ENCODE data around the gene MGAT1.

The MGAT1 gene

GRCh38 chr5:180775624-180776023 is 27.0 kb downstream of the MGAT1 start:
- Histone ChIP-seq H2BK15ac (ENCODE audit: low read depth, poor library complexity, severe bottlenecking) (no peak overlapping the region), H2AK5ac (ENCODE audit: low read length, severe bottlenecking) (no peak overlapping the region), H3K4ac (ENCODE audit: low read depth in 1 of 2, low read length in 2 of 2) (no peak overlapping the region), H3K23ac (ENCODE audit: low read length in 2 of 2) (no peak overlapping the region), H2BK5ac (ENCODE audit: low read depth, low read length, poor library complexity, severe bottlenecking) (no peak overlapping the region), H3K27me3 (ENCODE audit: control insufficient read depth in 1 of 2, insufficient read depth in 1 of 2, low read length in 2 of 2) (no peaks in the 10 kb centered on the region), H3K36me3 (ENCODE audit: control insufficient read depth in 1 of 2, insufficient read depth in 2 of 2, low read depth in 1 of 2, low read length in 2 of 2) (no peaks in the 10 kb centered on the region), H3K9ac (ENCODE audit: low read length) (no peak overlapping the region), H3K18ac (ENCODE audit: low read depth in 1 of 2, low read length in 2 of 2) (no peak overlapping the region), H2BK120ac (ENCODE audit: low read depth, low read length) (no peak overlapping the region), H3K14ac (ENCODE audit: low read length in 2 of 2) (no peak overlapping the region), H2AFZ (ENCODE audit: low read depth, low read length) (no peak overlapping the region), H3K4me3 (ENCODE audit: insufficient read depth in 1 of 2, low read depth in 1 of 2, low read length in 2 of 2) (no peak overlapping the region), H2BK12ac (ENCODE audit: low read length in 2 of 2) (no peak overlapping the region), H3K4me2 (ENCODE audit: low read length, poor library complexity, severe bottlenecking) (no peak overlapping the region), H3K27ac (ENCODE audit: low read length, poor library complexity, severe bottlenecking) (no peak overlapping the region), H4K8ac (ENCODE audit: low read length) (no peak overlapping the region), H4K91ac (ENCODE audit: low read length) (no peak overlapping the region), H3K4me1 (ENCODE audit: control insufficient read depth, insufficient read depth, low read depth, low read length) (no peaks in the 10 kb centered on the region), H3K79me1 (replicated peaks; ENCODE audit: low read length, poor library complexity, severe bottlenecking) (no peaks in the 10 kb centered on the region), H3K9me3 (ENCODE audit: control insufficient read depth, low read length) (peaks cover 15% of the 10 kb centered on the region)
- WGBS, result 88% methylated on average over 5 of the region's 7 CpGs
- no peak for DNase-seq

- H4K91ac ChIP-seq (ENCODE audit: low read length), result no peak overlapping the region
- H4K8ac ChIP-seq (ENCODE audit: low read length), result no peak overlapping the region
- no peaks in the 10 kb centered on the region for H3K36me3 ChIP-seq (ENCODE audit: control insufficient read depth in 1 of 2, insufficient read depth in 2 of 2, low read depth in 1 of 2, low read length in 2 of 2)
- no peak overlapping the region for H2BK120ac ChIP-seq (ENCODE audit: low read depth, low read length)
- H2BK5ac ChIP-seq (ENCODE audit: low read depth, low read length, poor library complexity, severe bottlenecking), result no peak overlapping the region
- no peak overlapping the region for H2AFZ ChIP-seq (ENCODE audit: low read depth, low read length)
- H3K14ac ChIP-seq (ENCODE audit: low read length in 2 of 2), result no peak overlapping the region
- no peak overlapping the region for H3K4me2 ChIP-seq (ENCODE audit: low read length, poor library complexity, severe bottlenecking)
- no peaks in the 10 kb centered on the region for H3K4me1 ChIP-seq (ENCODE audit: control insufficient read depth, insufficient read depth, low read depth, low read length)
- H3K18ac ChIP-seq (ENCODE audit: low read depth in 1 of 2, low read length in 2 of 2), result no peak overlapping the region
- H3K79me1 ChIP-seq (replicated peaks; ENCODE audit: low read length, poor library complexity, severe bottlenecking), result no peaks in the 10 kb centered on the region
- no peak overlapping the region for H3K27ac ChIP-seq (ENCODE audit: low read length, poor library complexity, severe bottlenecking)
- H3K23ac ChIP-seq (ENCODE audit: low read length in 2 of 2), result no peak overlapping the region
- H2BK12ac ChIP-seq (ENCODE audit: low read length in 2 of 2), result no peak overlapping the region
- no peak overlapping the region for H2BK15ac ChIP-seq (ENCODE audit: low read depth, poor library complexity, severe bottlenecking)
- DNase-seq, result no peak
- H3K9ac ChIP-seq (ENCODE audit: low read length), result no peak overlapping the region
- H3K4me3 ChIP-seq (ENCODE audit: insufficient read depth in 1 of 2, low read depth in 1 of 2, low read length in 2 of 2), result no peak overlapping the region
- H3K4ac ChIP-seq (ENCODE audit: low read depth in 1 of 2, low read length in 2 of 2), result no peak overlapping the region
- H2AK5ac ChIP-seq (ENCODE audit: low read length, severe bottlenecking), result no peak overlapping the region
- H3K9me3 ChIP-seq (ENCODE audit: control insufficient read depth, low read length), result peaks cover 15% of the 10 kb centered on the region
- no peaks in the 10 kb centered on the region for H3K27me3 ChIP-seq (ENCODE audit: control insufficient read depth in 1 of 2, insufficient read depth in 1 of 2, low read length in 2 of 2)
Measured at GRCh38 chr5:180771839-180772238, 30.8 kb downstream of the MGAT1 start.

GRCh38 chr5:180769821-180770220 is 32.8 kb downstream of the MGAT1 start:
- H2BK120ac ChIP-seq (ENCODE audit: low read depth, low read length), result no peak overlapping the region
- H3K9ac ChIP-seq (ENCODE audit: low read length), result no peak overlapping the region
- 83% methylated on average over 1 of the region's 3 CpGs for WGBS
- no peak overlapping the region for H4K8ac ChIP-seq (ENCODE audit: low read length)
- H3K14ac ChIP-seq (ENCODE audit: low read length in 2 of 2), result no peak overlapping the region
- no peak overlapping the region for H2BK12ac ChIP-seq (ENCODE audit: low read length in 2 of 2)
- no peak overlapping the region for H3K4me3 ChIP-seq (ENCODE audit: insufficient read depth in 1 of 2, low read depth in 1 of 2, low read length in 2 of 2)
- H3K4me2 ChIP-seq (ENCODE audit: low read length, poor library complexity, severe bottlenecking), result no peak overlapping the region
- no peak overlapping the region for H3K4ac ChIP-seq (ENCODE audit: low read depth in 1 of 2, low read length in 2 of 2)
- H2BK15ac ChIP-seq (ENCODE audit: low read depth, poor library complexity, severe bottlenecking), result no peak overlapping the region
- H3K23ac ChIP-seq (ENCODE audit: low read length in 2 of 2), result no peak overlapping the region
- no peaks in the 10 kb centered on the region for H3K27me3 ChIP-seq (ENCODE audit: control insufficient read depth in 1 of 2, insufficient read depth in 1 of 2, low read length in 2 of 2)
- H2AK5ac ChIP-seq (ENCODE audit: low read length, severe bottlenecking), result no peak overlapping the region
- H3K79me1 ChIP-seq (replicated peaks; ENCODE audit: low read length, poor library complexity, severe bottlenecking), result no peaks in the 10 kb centered on the region
- no peaks in the 10 kb centered on the region for H3K4me1 ChIP-seq (ENCODE audit: control insufficient read depth, insufficient read depth, low read depth, low read length)
- H3K18ac ChIP-seq (ENCODE audit: low read depth in 1 of 2, low read length in 2 of 2), result no peak overlapping the region
- H3K9me3 ChIP-seq (ENCODE audit: control insufficient read depth, low read length), result peaks cover 19% of the 10 kb centered on the region
- no peak for DNase-seq
- no peak overlapping the region for H2BK5ac ChIP-seq (ENCODE audit: low read depth, low read length, poor library complexity, severe bottlenecking)
- no peak overlapping the region for H3K27ac ChIP-seq (ENCODE audit: low read length, poor library complexity, severe bottlenecking)
- no peak overlapping the region for H4K91ac ChIP-seq (ENCODE audit: low read length)
- no peak overlapping the region for H2AFZ ChIP-seq (ENCODE audit: low read depth, low read length)
- H3K36me3 ChIP-seq (ENCODE audit: control insufficient read depth in 1 of 2, insufficient read depth in 2 of 2, low read depth in 1 of 2, low read length in 2 of 2), result no peaks in the 10 kb centered on the region

GRCh38 chr5:180755601-180756000 is 47.0 kb downstream of the MGAT1 start:
- WGBS, result no CpG with 5 or more reads among the region's 2 CpGs
- H2BK15ac ChIP-seq (ENCODE audit: low read depth, poor library complexity, severe bottlenecking), result no peak overlapping the region
- H3K9me3 ChIP-seq (ENCODE audit: control insufficient read depth, low read length), result peaks cover 20% of the 10 kb centered on the region
- no peak overlapping the region for H2BK12ac ChIP-seq (ENCODE audit: low read length in 2 of 2)
- no peaks in the 10 kb centered on the region for H3K36me3 ChIP-seq (ENCODE audit: control insufficient read depth in 1 of 2, insufficient read depth in 2 of 2, low read depth in 1 of 2, low read length in 2 of 2)
- no peak overlapping the region for H2AFZ ChIP-seq (ENCODE audit: low read depth, low read length)
- no peaks in the 10 kb centered on the region for H3K79me1 ChIP-seq (replicated peaks; ENCODE audit: low read length, poor library complexity, severe bottlenecking)
- no peak overlapping the region for H3K18ac ChIP-seq (ENCODE audit: low read depth in 1 of 2, low read length in 2 of 2)
- H2BK120ac ChIP-seq (ENCODE audit: low read depth, low read length), result no peak overlapping the region
- no peak overlapping the region for H2AK5ac ChIP-seq (ENCODE audit: low read length, severe bottlenecking)
- no peak for DNase-seq
- no peak overlapping the region for H4K8ac ChIP-seq (ENCODE audit: low read length)
- H3K4me2 ChIP-seq (ENCODE audit: low read length, poor library complexity, severe bottlenecking), result no peak overlapping the region
- no peak overlapping the region for H2BK5ac ChIP-seq (ENCODE audit: low read depth, low read length, poor library complexity, severe bottlenecking)
- H3K4ac ChIP-seq (ENCODE audit: low read depth in 1 of 2, low read length in 2 of 2), result no peak overlapping the region
- H3K14ac ChIP-seq (ENCODE audit: low read length in 2 of 2), result no peak overlapping the region
- no peak overlapping the region for H4K91ac ChIP-seq (ENCODE audit: low read length)
- H3K4me1 ChIP-seq (ENCODE audit: control insufficient read depth, insufficient read depth, low read depth, low read length), result no peaks in the 10 kb centered on the region
- H3K4me3 ChIP-seq (ENCODE audit: insufficient read depth in 1 of 2, low read depth in 1 of 2, low read length in 2 of 2), result no peak overlapping the region
- H3K27ac ChIP-seq (ENCODE audit: low read length, poor library complexity, severe bottlenecking), result no peak overlapping the region
- no peaks in the 10 kb centered on the region for H3K27me3 ChIP-seq (ENCODE audit: control insufficient read depth in 1 of 2, insufficient read depth in 1 of 2, low read length in 2 of 2)
- H3K9ac ChIP-seq (ENCODE audit: low read length), result no peak overlapping the region
- no peak overlapping the region for H3K23ac ChIP-seq (ENCODE audit: low read length in 2 of 2)

All from mesenchymal stem cell (in vitro differentiated cells and primary cell).